IMR-90 (cell line): ENCODE data around the gene ASXL1. TPM values are rescaled to one million over a fixed set of nuclear protein-coding genes. Genes with fewer than 3 reads are reported as not detected.

Experiments used
- ATAC-seq: fragments of 200-7000 bp; cut with Tn5 transposase; 2 replicates; pipeline ENCODE4 v1.9.1; 2020; ENCODE audit warnings: low read depth, mild to moderate bottlenecking, moderate library complexity
- BruUV-seq: library from RNA; stranded (reverse); fragments of 400-500 nt; replicated peaks from 2 replicates; lab custom pipeline; 2021; lab: Mats Ljungman, UMichigan
- CTCF ChIA-PET: fragments of 300-600 bp; formaldehyde crosslinking; extraction: SDS; loops from one replicate; lab custom pipeline; 2021; ENCODE audit warnings: antibody characterized with exemption; lab: Yijun Ruan, JAX
- POLR2A ChIA-PET: fragments of 300-600 bp; sonication (Branson Sonifier 250); formaldehyde crosslinking; loops from one replicate; lab custom pipeline; 2022; ENCODE audit warnings: antibody characterized with exemption; ENCODE audit not compliant: unreplicated experiment; lab: Charles Lee
- DNase-seq: peaks from one replicate; pipeline ENCODE4 v3.0.0; 2013
- H2AFZ ChIP-seq: replicated peaks from 2 replicates; pipeline ENCODE3; 2013; ENCODE audit warnings: low read length, mild to moderate bottlenecking; ENCODE audit not compliant: poor library complexity
- H2AK5ac ChIP-seq: 2 replicates; pipeline ENCODE4 v1.6.1; 2013; ENCODE audit warnings: low read depth, low read length, inconsistent platforms
- H2AK9ac ChIP-seq: replicated peaks from 2 replicates; pipeline ENCODE3; 2013; ENCODE audit warnings: mild to moderate bottlenecking, low read depth, low read length, moderate library complexity; ENCODE audit not compliant: poor library complexity
- H2BK120ac ChIP-seq: 2 replicates; pipeline ENCODE4 v1.6.1; 2013; ENCODE audit warnings: low read depth, low read length, inconsistent platforms
- H2BK15ac ChIP-seq: 3 replicates; pipeline ENCODE4 v1.6.1; 2013; ENCODE audit warnings: low read depth, low read length, inconsistent platforms
- H2BK20ac ChIP-seq: 2 replicates; pipeline ENCODE4 v1.6.1; 2013; ENCODE audit warnings: low read depth, mild to moderate bottlenecking, inconsistent platforms, low read length, moderate library complexity
- H2BK5ac ChIP-seq: 2 replicates; pipeline ENCODE4 v1.6.1; 2013; ENCODE audit warnings: mild to moderate bottlenecking, low read depth, low read length, inconsistent platforms; ENCODE audit not compliant: poor library complexity, severe bottlenecking
- H3K14ac ChIP-seq: replicated peaks from 2 replicates; pipeline ENCODE4 v1.6.1; 2013; ENCODE audit warnings: low read depth, low read length, inconsistent platforms
- H3K18ac ChIP-seq: 2 replicates; pipeline ENCODE4 v1.6.1; 2013; ENCODE audit warnings: low read depth, low read length, control low read depth
- H3K23ac ChIP-seq: 2 replicates; pipeline ENCODE4 v1.6.1; 2013; ENCODE audit warnings: low read depth, low read length, inconsistent platforms
- H3K27ac ChIP-seq: 2 replicates; pipeline ENCODE4 v1.5.1; 2013; ENCODE audit warnings: mild to moderate bottlenecking, control low read depth, low read length; ENCODE audit not compliant: insufficient read depth
- H3K27me3 ChIP-seq: 2 replicates; pipeline ENCODE4 v1.6.1; 2013; ENCODE audit warnings: low read length; ENCODE audit not compliant: control insufficient read depth, insufficient read depth
- H3K36me3 ChIP-seq: 2 replicates; pipeline ENCODE4 v1.6.1; 2013; ENCODE audit warnings: low read length, mixed read lengths; ENCODE audit not compliant: control insufficient read depth, insufficient read depth
- H3K4ac ChIP-seq: 2 replicates; pipeline ENCODE4 v1.6.1; 2013; ENCODE audit warnings: low read depth, low read length, inconsistent platforms
- H3K4me1 ChIP-seq: 2 replicates; pipeline ENCODE4 v1.6.1; 2013; ENCODE audit warnings: low read length, mixed read lengths; ENCODE audit not compliant: control insufficient read depth, insufficient read depth
- H3K4me2 ChIP-seq: 2 replicates; pipeline ENCODE4 v1.6.1; 2013; ENCODE audit warnings: low read depth, mild to moderate bottlenecking, control low read depth, low read length, moderate library complexity
- H3K4me3 ChIP-seq: 2 replicates; pipeline ENCODE4 v1.5.1; 2013; ENCODE audit warnings: low read depth, mild to moderate bottlenecking, control low read depth, low read length, moderate library complexity; ENCODE audit not compliant: insufficient read depth
- H3K56ac ChIP-seq: 2 replicates; pipeline ENCODE4 v1.6.1; 2013; ENCODE audit warnings: low read length, inconsistent platforms; ENCODE audit not compliant: insufficient read depth; ENCODE audit errors: extremely low read depth
- H3K79me1 ChIP-seq, 2 experiments: 2 replicates each; pipeline ENCODE4 v1.6.1; 2013; ENCODE audit warnings: low read length in 2 of 2, inconsistent platforms in 1 of 2, low read depth in 1 of 2
- H3K9ac ChIP-seq: 2 replicates; pipeline ENCODE4 v1.6.1; 2013; ENCODE audit warnings: low read depth, low read length, control low read depth
- H3K9me1 ChIP-seq: 2 replicates; pipeline ENCODE4 v1.6.1; 2013; ENCODE audit warnings: low read length, inconsistent platforms; ENCODE audit not compliant: insufficient read depth
- H3K9me3 ChIP-seq: 2 replicates; pipeline ENCODE4 v1.6.1; 2013; ENCODE audit warnings: low read length; ENCODE audit not compliant: control insufficient read depth, insufficient read depth
- H4K20me1 ChIP-seq: 2 replicates; pipeline ENCODE4 v1.6.1; 2013; ENCODE audit warnings: low read length, inconsistent platforms; ENCODE audit not compliant: insufficient read depth
- H4K5ac ChIP-seq: 2 replicates; pipeline ENCODE4 v1.6.1; 2013; ENCODE audit warnings: mild to moderate bottlenecking, low read depth, low read length, control low read depth
- H4K8ac ChIP-seq, 2 experiments: 2 replicates each; pipeline ENCODE4 v1.6.1; 2013; ENCODE audit warnings: low read depth in 2 of 2, low read length in 2 of 2, control low read depth in 1 of 2, inconsistent platforms in 1 of 2
- H4K91ac ChIP-seq: 2 replicates; pipeline ENCODE4 v1.6.1; 2013; ENCODE audit warnings: low read depth, low read length, inconsistent platforms; ENCODE audit not compliant: insufficient read depth
- BHLHE40 ChIP-seq: fragments of 150-350 bp; IDR thresholded peaks from 2 replicates; pipeline ENCODE4 v1.6.1; 2016; ENCODE audit warnings: mild to moderate bottlenecking, low read depth, low read length
- CEBPB ChIP-seq: IDR thresholded peaks from 2 replicates; pipeline ENCODE4 v1.6.1; 2012; ENCODE audit warnings: low read depth, low read length, improper control_type of control experiment
- CHD1 ChIP-seq: IDR thresholded peaks from 2 replicates; pipeline ENCODE4 v1.6.1; 2012; ENCODE audit warnings: low read depth, low read length, improper control_type of control experiment
- FOS ChIP-seq: fragments of 150-350 bp; IDR thresholded peaks from 2 replicates; pipeline ENCODE4 v1.6.1; 2016; ENCODE audit warnings: low read depth, low read length
- MAFK ChIP-seq: IDR thresholded peaks from 2 replicates; pipeline ENCODE4 v1.6.1; 2012; ENCODE audit warnings: low read depth, low read length, improper control_type of control experiment
- MAZ ChIP-seq: IDR thresholded peaks from 2 replicates; pipeline ENCODE4 v1.6.1; 2012; ENCODE audit warnings: low read depth, mild to moderate bottlenecking, low read length, improper control_type of control experiment, moderate library complexity, borderline replicate concordance
- MXI1 ChIP-seq: IDR thresholded peaks from 2 replicates; pipeline ENCODE4 v1.6.1; 2012; ENCODE audit warnings: low read depth, mild to moderate bottlenecking, low read length, moderate library complexity, borderline replicate concordance
- NFE2L2 ChIP-seq: fragments of 150-350 bp; IDR thresholded peaks from 2 replicates; pipeline ENCODE4 v1.6.1; 2016; ENCODE audit warnings: low read depth, mild to moderate bottlenecking, low read length
- POLR2A ChIP-seq: IDR thresholded peaks from 2 replicates; pipeline ENCODE4 v1.6.1; 2012; ENCODE audit warnings: mild to moderate bottlenecking, low read depth, low read length
- RAD21 ChIP-seq: IDR thresholded peaks from 2 replicates; pipeline ENCODE4 v1.6.1; 2012; ENCODE audit warnings: low read length, improper control_type of control experiment
- RCOR1 ChIP-seq: IDR thresholded peaks from 2 replicates; pipeline ENCODE4 v1.6.1; 2012; ENCODE audit warnings: mild to moderate bottlenecking, low read length, improper control_type of control experiment; ENCODE audit not compliant: insufficient replicate concordance
- RFX5 ChIP-seq: IDR thresholded peaks from 2 replicates; pipeline ENCODE4 v1.8.0; 2012; ENCODE audit warnings: low read depth, mild to moderate bottlenecking, low read length, moderate library complexity
- SMC3 ChIP-seq: fragments of 150-350 bp; IDR thresholded peaks from 2 replicates; pipeline ENCODE4 v1.6.1; 2016; ENCODE audit warnings: low read depth, mild to moderate bottlenecking, antibody characterized with exemption, low read length, moderate library complexity
- whole genome bisulfite sequencing, 2 experiments: methylation state at CpG; one replicate each; pipeline versions ENCODE4 v1.1.5 to v1.1.7; 2013; ENCODE audit warnings: missing lambda C conversion rate in 2 of 2; ENCODE audit not compliant: insufficient read length in 1 of 2; ENCODE audit errors: extremely low coverage in 2 of 2; 5-methylcytosine and 5-hydroxymethylcytosine counted together
- dilution Hi-C: fragments of 300-500 bp; cut with HindIII; formaldehyde crosslinking; loops from one replicate; pipeline ENCODE4 v1.14.3; 2018; ENCODE audit warnings: low sequenced_read_pairs; ENCODE audit not compliant: unreplicated experiment
- in situ Hi-C: fragments of 300-500 bp; cut with MboI; formaldehyde crosslinking; loops from 3 replicates; pipeline ENCODE4 v1.14.3; 2019; ENCODE audit warnings: low sequenced_read_pairs, inconsistent platforms, mixed read lengths
- intact Hi-C: fragments of 100-400 bp; cut with micrococcal nuclease; formaldehyde crosslinking; loops from 2 replicates; pipeline ENCODE4 v1.10.0; 2022
- polyA plus RNA-seq, 3 experiments: library from polyadenylated mRNA; depleted of rRNA; stranded (reverse); fragments of >200 nt; gene quantifications; 2 replicates each; pipeline ENCODE4 v1.2.3, GENCODE V29; 2012; ENCODE audit warnings: low replicate concordance in 1 of 3
- total RNA-seq: library from RNA; depleted of rRNA; stranded (reverse); fragments of >200 nt; gene quantifications from 2 replicates; pipeline ENCODE4 v1.2.3, GENCODE V29; 2012
- TF ChIP-seq, protein P1 (sequence below): fragments of 150-350 bp; IDR thresholded peaks from 2 replicates; pipeline ENCODE4 v1.6.1; 2017; ENCODE audit warnings: mild to moderate bottlenecking, antibody characterized with exemption, low read length, low read depth
- TF ChIP-seq, protein P2 (sequence below): conservative IDR thresholded peaks from 2 replicates; pipeline ENCODE4 v1.5.1; 2012; ENCODE audit warnings: mild to moderate bottlenecking, low read depth, low read length, improper control_type of control experiment
- TF ChIP-seq, protein P3 (sequence below): fragments of 150-350 bp; IDR thresholded peaks from 2 replicates; pipeline ENCODE4 v1.6.1; 2016; ENCODE audit warnings: low read depth, mild to moderate bottlenecking, low read length, moderate library complexity, borderline replicate concordance

The ASXL1 gene
- total and polyA plus RNA-seq, 2 of the 4 experiments (the other 2 are of a cell fraction): 29.9 to 37.1 TPM

DNA sequence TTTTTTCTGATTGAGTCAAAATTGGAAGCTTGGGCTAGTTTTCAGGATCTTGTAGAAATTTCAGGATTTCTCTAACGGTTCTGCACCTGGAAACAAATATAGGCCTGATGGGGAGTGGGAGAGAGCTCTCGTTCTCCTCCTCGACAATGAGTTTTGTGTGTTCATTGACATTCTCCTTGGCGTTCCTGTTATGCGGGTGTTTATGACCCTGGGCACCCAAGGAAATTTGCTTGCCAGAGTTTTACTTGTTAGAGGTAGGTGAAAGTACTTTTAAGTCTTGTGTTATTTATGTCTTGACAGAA, 2.2 kb downstream of the ASXL1 start:
- H2AK9ac ChIP-seq: no peak overlapping the region
- dilution Hi-C loops: no loop called here
- H3K14ac ChIP-seq: no peak overlapping the region
- H3K4ac ChIP-seq: no peak overlapping the region
- H2BK5ac ChIP-seq: no peak overlapping the region
- H3K9ac ChIP-seq: no peak overlapping the region
- no peaks in the 10 kb centered on the region; the same call in 1 of the 2 replicates for H3K36me3 ChIP-seq
- H2AFZ ChIP-seq: no peak overlapping the region
- H2BK20ac ChIP-seq: no peak overlapping the region
- ATAC-seq (no peak), DNase-seq (no peak)
- peaks cover 5 to 48% of the 10 kb centered on the region in 2 experiments; a peak in 2 of 4 replicates for H3K79me1 ChIP-seq
- BruUV-seq: no TSS peak
- H3K9me3 ChIP-seq: 0 out of 2 replicates have a peak, but pooled peaks cover 3% of the 10 kb centered on the region
- TF ChIP-seq RFX5: no peak
- no peak for TF ChIP-seq MAZ
- no peak for TF ChIP-seq CHD1
- TF ChIP-seq BHLHE40: no peak
- no peak for TF ChIP-seq MAFK
- no peak for TF ChIP-seq CEBPB
- no peak for TF ChIP-seq RCOR1
- TF ChIP-seq, protein P1, sequence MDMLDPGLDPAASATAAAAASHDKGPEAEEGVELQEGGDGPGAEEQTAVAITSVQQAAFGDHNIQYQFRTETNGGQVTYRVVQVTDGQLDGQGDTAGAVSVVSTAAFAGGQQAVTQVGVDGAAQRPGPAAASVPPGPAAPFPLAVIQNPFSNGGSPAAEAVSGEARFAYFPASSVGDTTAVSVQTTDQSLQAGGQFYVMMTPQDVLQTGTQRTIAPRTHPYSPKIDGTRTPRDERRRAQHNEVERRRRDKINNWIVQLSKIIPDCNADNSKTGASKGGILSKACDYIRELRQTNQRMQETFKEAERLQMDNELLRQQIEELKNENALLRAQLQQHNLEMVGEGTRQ: no peak
- TF ChIP-seq FOS: no peak
- TF ChIP-seq SMC3: no peak
- TF ChIP-seq MXI1: no peak
- TF ChIP-seq, protein P2, sequence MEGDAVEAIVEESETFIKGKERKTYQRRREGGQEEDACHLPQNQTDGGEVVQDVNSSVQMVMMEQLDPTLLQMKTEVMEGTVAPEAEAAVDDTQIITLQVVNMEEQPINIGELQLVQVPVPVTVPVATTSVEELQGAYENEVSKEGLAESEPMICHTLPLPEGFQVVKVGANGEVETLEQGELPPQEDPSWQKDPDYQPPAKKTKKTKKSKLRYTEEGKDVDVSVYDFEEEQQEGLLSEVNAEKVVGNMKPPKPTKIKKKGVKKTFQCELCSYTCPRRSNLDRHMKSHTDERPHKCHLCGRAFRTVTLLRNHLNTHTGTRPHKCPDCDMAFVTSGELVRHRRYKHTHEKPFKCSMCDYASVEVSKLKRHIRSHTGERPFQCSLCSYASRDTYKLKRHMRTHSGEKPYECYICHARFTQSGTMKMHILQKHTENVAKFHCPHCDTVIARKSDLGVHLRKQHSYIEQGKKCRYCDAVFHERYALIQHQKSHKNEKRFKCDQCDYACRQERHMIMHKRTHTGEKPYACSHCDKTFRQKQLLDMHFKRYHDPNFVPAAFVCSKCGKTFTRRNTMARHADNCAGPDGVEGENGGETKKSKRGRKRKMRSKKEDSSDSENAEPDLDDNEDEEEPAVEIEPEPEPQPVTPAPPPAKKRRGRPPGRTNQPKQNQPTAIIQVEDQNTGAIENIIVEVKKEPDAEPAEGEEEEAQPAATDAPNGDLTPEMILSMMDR: no peak
- no peak for TF ChIP-seq POLR2A
- TF ChIP-seq RAD21: no peak
- no peak for TF ChIP-seq NFE2L2
- TF ChIP-seq, protein P3, sequence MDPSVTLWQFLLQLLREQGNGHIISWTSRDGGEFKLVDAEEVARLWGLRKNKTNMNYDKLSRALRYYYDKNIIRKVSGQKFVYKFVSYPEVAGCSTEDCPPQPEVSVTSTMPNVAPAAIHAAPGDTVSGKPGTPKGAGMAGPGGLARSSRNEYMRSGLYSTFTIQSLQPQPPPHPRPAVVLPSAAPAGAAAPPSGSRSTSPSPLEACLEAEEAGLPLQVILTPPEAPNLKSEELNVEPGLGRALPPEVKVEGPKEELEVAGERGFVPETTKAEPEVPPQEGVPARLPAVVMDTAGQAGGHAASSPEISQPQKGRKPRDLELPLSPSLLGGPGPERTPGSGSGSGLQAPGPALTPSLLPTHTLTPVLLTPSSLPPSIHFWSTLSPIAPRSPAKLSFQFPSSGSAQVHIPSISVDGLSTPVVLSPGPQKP: no peak
- H2AK5ac ChIP-seq: no peak overlapping the region
- H2BK120ac ChIP-seq: no peak overlapping the region
- 20% methylated on average over 1 of the region's 5 CpGs; no CpG with 5 or more reads in 1 of the 2 experiments for WGBS, 2 experiments
- H3K27ac ChIP-seq: no peak overlapping the region
- H3K56ac ChIP-seq: no peak overlapping the region
- no peak overlapping the region for H3K18ac ChIP-seq
- CTCF ChIA-PET: interaction anchor here (0.9 to 1.1 kb wide), 2 partner anchors 13 to 25 kb away, joined by 4 to 5 read pairs; no protein-coding TSS in a partner anchor
- intact Hi-C loops: loop anchor here (5.0 kb wide), 1 partner anchor 37 kb away; no protein-coding TSS in a partner anchor
- H3K27me3 ChIP-seq: no peaks in the 10 kb centered on the region
- no peak overlapping the region for H4K91ac ChIP-seq
- H4K8ac ChIP-seq: no peak overlapping the region
- H3K9me1 ChIP-seq: peaks cover 19% of the 10 kb centered on the region
- H3K4me2 ChIP-seq: peak overlapping the region; percentile 78
- H4K20me1 ChIP-seq: peaks cover 70% of the 10 kb centered on the region
- peak overlapping the region; percentile 12; the same call in 1 of the 2 replicates for H3K4me3 ChIP-seq
- peaks cover 3% of the 10 kb centered on the region for H3K4me1 ChIP-seq
- POLR2A ChIA-PET: no interaction called here
- in situ Hi-C loops: no loop called here
- peak overlapping the region; percentile 33; the same call in 1 of the 2 replicates for H3K23ac ChIP-seq
- H2BK15ac ChIP-seq: no peak overlapping the region
- H4K5ac ChIP-seq: no peak overlapping the region
